SK-N-SH (cell line): Measurements from ENCODE around the gene KRTAP12-4. TPM values are rescaled to one million over a fixed set of nuclear protein-coding genes. Genes with fewer than 3 reads are reported as not detected.

Experiments
- CTCF ChIA-PET: fragments of 300-600, 350-600 bp; formaldehyde crosslinking; extraction: SDS; loops from one replicate; lab custom pipeline; 2021; lab: Yijun Ruan, JAX
- POLR2A ChIA-PET: fragments of 350-600 bp; sonication (Branson Sonifier 250); formaldehyde crosslinking; extraction: SDS; loops from one replicate; lab custom pipeline; 2020; ENCODE audit warnings: antibody characterized with exemption, inconsistent platforms; lab: Yijun Ruan, JAX
- DNase-seq: peaks from one replicate; pipeline ENCODE4 v3.0.0; 2012
- H2AFZ ChIP-seq: fragments of 200-600 bp; sonication (generic); 2 replicates; pipeline ENCODE4 v1.8.1; 2016; ENCODE audit warnings: antibody characterized with exemption, mild to moderate bottlenecking, low read depth
- H3F3A ChIP-seq: fragments of 200-600 bp; sonication (generic); replicated peaks from 2 replicates; pipeline ENCODE3; 2016; ENCODE audit warnings: antibody characterized with exemption, mild to moderate bottlenecking; ENCODE audit not compliant: insufficient read depth
- H3K27ac ChIP-seq, 2 experiments: fragments of 200-500 bp in 1 of 2; fragments of 200-600 bp in 1 of 2; sonication (Bioruptor generic) in 1 of 2; sonication (generic), shearing (Covaris generic) in 1 of 2; 2 replicates each; pipeline versions ENCODE4 v1.5.1 to v1.6.1; 2014 to 2016; ENCODE audit warnings: low read depth in 2 of 2, inconsistent platforms in 1 of 2, low read length in 1 of 2, mild to moderate bottlenecking in 1 of 2, mixed read lengths in 1 of 2
- H3K27me3 ChIP-seq: fragments of 200-600 bp; sonication (generic), shearing (Covaris generic); 2 replicates; pipeline ENCODE4 v1.6.1; 2016; ENCODE audit warnings: mixed run types; ENCODE audit not compliant: insufficient read depth
- H3K36me3 ChIP-seq, 2 experiments: fragments of 200-500 bp in 1 of 2; fragments of 200-600 bp in 1 of 2; sonication (Bioruptor generic) in 1 of 2; sonication (generic) in 1 of 2; replicated peaks in 1 of 2; 2 replicates each; pipeline versions ENCODE3 to v1.5.1; 2014 to 2016; ENCODE audit warnings: low read length in 1 of 2, mild to moderate bottlenecking in 1 of 2; ENCODE audit not compliant: insufficient read depth in 2 of 2, control insufficient read depth in 1 of 2
- H3K4me1 ChIP-seq, 2 experiments: fragments of 200-500 bp in 1 of 2; fragments of 200-600 bp in 1 of 2; sonication (Bioruptor generic) in 1 of 2; sonication (generic), shearing (Covaris generic) in 1 of 2; 2 replicates each; pipeline versions ENCODE4 v1.5.1 to v1.6.1; 2014 to 2016; ENCODE audit warnings: low read depth in 1 of 2, low read length in 1 of 2, mixed run types in 1 of 2; ENCODE audit not compliant: insufficient read depth in 2 of 2, control insufficient read depth in 1 of 2
- H3K4me2 ChIP-seq: fragments of 200-600 bp; sonication (generic), shearing (Covaris generic); 2 replicates; pipeline ENCODE4 v1.6.1; 2017; ENCODE audit warnings: mixed run types
- H3K4me3 ChIP-seq, 2 experiments: fragments of 200-500 bp in 1 of 2; fragments of 200-600 bp in 1 of 2; sonication (Bioruptor generic) in 1 of 2; sonication (generic), shearing (Covaris generic) in 1 of 2; 2 replicates each; pipeline versions ENCODE4 v1.5.1 to v1.8.1; 2014 to 2016; ENCODE audit warnings: low read depth in 2 of 2, inconsistent platforms in 1 of 2, low read length in 1 of 2, mild to moderate bottlenecking in 1 of 2, mixed read lengths in 1 of 2, moderate library complexity in 1 of 2
- H3K79me2 ChIP-seq: fragments of 200-600 bp; sonication (generic); 2 replicates; pipeline ENCODE4 v1.8.1; 2017; ENCODE audit warnings: mild to moderate bottlenecking; ENCODE audit not compliant: insufficient read depth
- H3K9ac ChIP-seq: fragments of 200-600 bp; sonication (generic); 2 replicates; pipeline ENCODE4 v1.6.1; 2017; ENCODE audit warnings: mixed run types
- H3K9me2 ChIP-seq: fragments of 200-600 bp; sonication (generic); 2 replicates; pipeline ENCODE4 v1.6.1; 2017; ENCODE audit warnings: mixed run types
- H3K9me3 ChIP-seq: fragments of 200-600 bp; sonication (generic); 2 replicates; pipeline ENCODE4 v1.6.1; 2017; ENCODE audit warnings: mixed run types, mild to moderate bottlenecking, moderate library complexity
- H4K20me1 ChIP-seq: fragments of 200-600 bp; sonication (generic); 2 replicates; pipeline ENCODE4 v1.6.1; 2017; ENCODE audit warnings: mild to moderate bottlenecking, mixed run types; ENCODE audit not compliant: insufficient read depth
- EP300 ChIP-seq, 2 experiments: IDR thresholded peaks; 2 replicates each; pipeline versions ENCODE4 v1.4.0 to v1.6.1; 2012; ENCODE audit warnings: borderline replicate concordance in 1 of 2, low read depth in 1 of 2, low read length in 1 of 2
- FOSL2 ChIP-seq: IDR thresholded peaks from 2 replicates; pipeline ENCODE4 v1.4.0; 2012; ENCODE audit warnings: low read depth, mild to moderate bottlenecking, moderate library complexity, borderline replicate concordance
- MXI1 ChIP-seq: IDR thresholded peaks from 2 replicates; pipeline ENCODE4 v1.6.1; 2012; ENCODE audit warnings: mild to moderate bottlenecking, low read depth, low read length, improper control_type of control experiment
- PBX3 ChIP-seq: IDR thresholded peaks from 2 replicates; pipeline ENCODE4; 2012
- POLR2AphosphoS5 ChIP-seq: IDR thresholded peaks from 2 replicates; pipeline ENCODE4 v1.6.1; 2012; ENCODE audit warnings: low read depth, low read length
- REST ChIP-seq: IDR thresholded peaks from 2 replicates; pipeline ENCODE4 v1.6.1; 2012; ENCODE audit warnings: mild to moderate bottlenecking, low read depth, low read length, moderate library complexity
- RXRA ChIP-seq: IDR thresholded peaks from 2 replicates; pipeline ENCODE4 v1.4.0; 2012; ENCODE audit warnings: low read depth, mild to moderate bottlenecking, borderline replicate concordance
- SIN3A ChIP-seq: IDR thresholded peaks from 2 replicates; pipeline ENCODE4 v1.6.1; 2012; ENCODE audit warnings: low read depth, mild to moderate bottlenecking, low read length, moderate library complexity, borderline replicate concordance
- TAF1 ChIP-seq: IDR thresholded peaks from 2 replicates; pipeline ENCODE4 v1.6.1; 2012; ENCODE audit warnings: low read depth, mild to moderate bottlenecking, low read length, moderate library complexity, borderline replicate concordance
- TCF12 ChIP-seq: IDR thresholded peaks from 2 replicates; pipeline ENCODE4 v1.4.0; 2012
- TEAD4 ChIP-seq: IDR thresholded peaks from 2 replicates; pipeline ENCODE4 v1.4.0; 2012; ENCODE audit warnings: mild to moderate bottlenecking, borderline replicate concordance; ENCODE audit not compliant: insufficient read depth
- WGBS: methylation state at CpG from one replicate; pipeline ENCODE4 v1.1.6; 2017; ENCODE audit warnings: low lambda C conversion rate; 5-methylcytosine and 5-hydroxymethylcytosine counted together
- polyA plus RNA-seq, 3 experiments: library from polyadenylated mRNA; depleted of rRNA; stranded (reverse); fragments of >200 nt; gene quantifications; 2 replicates each; pipeline ENCODE4 v1.2.3, GENCODE V29; 2012
- TF ChIP-seq, protein P1 (sequence below): IDR thresholded peaks from 2 replicates; pipeline ENCODE4 v1.4.0; 2012; ENCODE audit warnings: low read depth, borderline replicate concordance

The KRTAP12-4 gene
- polyA plus RNA-seq, 1 of the 3 experiments (the other 2 are of a cell fraction), result not detected

GRCh38 chr21:44653656-44654575 is 543 bp downstream of the KRTAP12-4 start:
- Histone ChIP-seq H3K9me2 (no peaks in the 10 kb centered on the region), H3K36me3 (no peaks in the 10 kb centered on the region), H3K27me3 (peaks cover 40% of the 10 kb centered on the region), H3K79me2 (no peaks in the 10 kb centered on the region), H3F3A (no peaks in the 10 kb centered on the region), H3K4me2 (no peak overlapping the region), H3K9ac (no peak overlapping the region), H3K27ac (no peak overlapping the region), H3K4me3 (no peak overlapping the region), H3K9me3 (no peaks in the 10 kb centered on the region), H4K20me1 (no peaks in the 10 kb centered on the region), H3K4me1 (no peaks in the 10 kb centered on the region), H2AFZ (no peak overlapping the region)
- DNase-seq, result no peak
- ChIA-PET CTCF (interaction anchor here (0.6 to 0.9 kb wide), 2 partner anchors 23 to 122 kb away, joined by 3 read pairs; no protein-coding TSS in a partner anchor), POLR2A (interaction anchor here (1.1 kb wide), 1 partner anchor 32 kb away, joined by 3 read pairs; no protein-coding TSS in a partner anchor)
- 29% methylated on average over 10 of the region's 17 CpGs for WGBS
- TF ChIP-seq EP300 (IDR thresholded peaks at IDR 0.05; ENCODE audit: borderline replicate concordance in 1 of 2, low read depth in 1 of 2, low read length in 1 of 2) (no peak), SIN3A (no peak), RXRA (no peak), MXI1 (no peak), TAF1 (no peak), REST (no peak), TCF12 (no peak), PBX3 (no peak), TEAD4 (no peak), POLR2AphosphoS5 (no peak), FOSL2 (no peak)
- TF ChIP-seq, protein P1, sequence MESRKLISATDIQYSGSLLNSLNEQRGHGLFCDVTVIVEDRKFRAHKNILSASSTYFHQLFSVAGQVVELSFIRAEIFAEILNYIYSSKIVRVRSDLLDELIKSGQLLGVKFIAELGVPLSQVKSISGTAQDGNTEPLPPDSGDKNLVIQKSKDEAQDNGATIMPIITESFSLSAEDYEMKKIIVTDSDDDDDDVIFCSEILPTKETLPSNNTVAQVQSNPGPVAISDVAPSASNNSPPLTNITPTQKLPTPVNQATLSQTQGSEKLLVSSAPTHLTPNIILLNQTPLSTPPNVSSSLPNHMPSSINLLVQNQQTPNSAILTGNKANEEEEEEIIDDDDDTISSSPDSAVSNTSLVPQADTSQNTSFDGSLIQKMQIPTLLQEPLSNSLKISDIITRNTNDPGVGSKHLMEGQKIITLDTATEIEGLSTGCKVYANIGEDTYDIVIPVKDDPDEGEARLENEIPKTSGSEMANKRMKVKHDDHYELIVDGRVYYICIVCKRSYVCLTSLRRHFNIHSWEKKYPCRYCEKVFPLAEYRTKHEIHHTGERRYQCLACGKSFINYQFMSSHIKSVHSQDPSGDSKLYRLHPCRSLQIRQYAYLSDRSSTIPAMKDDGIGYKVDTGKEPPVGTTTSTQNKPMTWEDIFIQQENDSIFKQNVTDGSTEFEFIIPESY, result no peak
